Left lung (tissue), 10 donors: ENCODE results near the gene UVRAG. TPM values are rescaled to one million over a fixed set of nuclear protein-coding genes. Genes with fewer than 3 reads are reported as not detected.

Experiments used
- ATAC-seq: fragments of 200-7000 bp; cut with Tn5 transposase; one replicate; pipeline ENCODE4 v1.9.1; 2020; ENCODE audit warnings: moderate library complexity
- DNase-seq, 4 donors: peaks; one replicate each; pipeline ENCODE4 v3.0.0-alpha.2; 2013 to 2020
- H3K27ac ChIP-seq, 2 donors: fragments of 200-600 bp; sonication (generic) in 1 of 2; one replicate each; pipeline versions ENCODE4 v1.5.0 to v1.8.0; 2020 to 2021
- H3K27me3 ChIP-seq, 2 donors: fragments of 200-600 bp; sonication (generic) in 1 of 2; one replicate each; pipeline versions ENCODE4 v1.5.0 to v1.8.0; 2020 to 2021
- H3K36me3 ChIP-seq, 2 donors: fragments of 200-600 bp; sonication (generic) in 1 of 2; one replicate each; pipeline versions ENCODE4 v1.5.0 to v1.8.0; 2020 to 2021
- H3K4me1 ChIP-seq, 2 donors: fragments of 200-600 bp; one replicate each; pipeline ENCODE4 v1.8.0; 2021
- H3K4me3 ChIP-seq, 2 donors: fragments of 200-600 bp; sonication (generic) in 1 of 2; one replicate each; pipeline versions ENCODE4 v1.5.0 to v1.8.0; 2020 to 2021; ENCODE audit warnings: mild to moderate bottlenecking in 1 of 2
- H3K9me3 ChIP-seq, 2 donors: fragments of 200-600 bp; sonication (generic) in 1 of 2; one replicate each; pipeline versions ENCODE4 v1.5.0 to v1.8.0; 2020 to 2021
- intact Hi-C, 2 donors: fragments of 100-400 bp; cut with DNase I; formaldehyde crosslinking; loops; one replicate each; pipeline versions ENCODE4 v1.11.2 to v1.14.2; 2022
- polyA plus RNA-seq, 6 donors: library from polyadenylated mRNA; unstranded; fragments of 120-200 nt; gene quantifications; one replicate each; pipeline ENCODE4 v1.2.1, GENCODE V29; 2013; ENCODE audit not compliant: insufficient read length in 6 of 6
- total RNA-seq, 2 donors: library from RNA; stranded (reverse); fragmentation: NEBNext Ultra II Directional; extraction: Animal tissue kit (Norgen Biotek cat#: 25700); gene quantifications; one replicate each; pipeline ENCODE4 v1.2.1, GENCODE V29; 2021
- TF ChIP-seq, protein P1 (sequence below), 2 donors: fragments of 200-600 bp; sonication (generic) in 1 of 2; IDR thresholded peaks; one replicate each; pipeline versions ENCODE4 v1.5.0 to v1.8.0; 2021; ENCODE audit warnings: antibody characterized with exemption in 2 of 2
- donor health status: DM: no; HTN: yes; CAD: no.
- donor health status: DM: no; HTN: no; CAD: no.

UVRAG gene
- total and polyA plus RNA-seq, 8 donors: 19.3 to 36.0 (median 22.3) TPM

DNA sequence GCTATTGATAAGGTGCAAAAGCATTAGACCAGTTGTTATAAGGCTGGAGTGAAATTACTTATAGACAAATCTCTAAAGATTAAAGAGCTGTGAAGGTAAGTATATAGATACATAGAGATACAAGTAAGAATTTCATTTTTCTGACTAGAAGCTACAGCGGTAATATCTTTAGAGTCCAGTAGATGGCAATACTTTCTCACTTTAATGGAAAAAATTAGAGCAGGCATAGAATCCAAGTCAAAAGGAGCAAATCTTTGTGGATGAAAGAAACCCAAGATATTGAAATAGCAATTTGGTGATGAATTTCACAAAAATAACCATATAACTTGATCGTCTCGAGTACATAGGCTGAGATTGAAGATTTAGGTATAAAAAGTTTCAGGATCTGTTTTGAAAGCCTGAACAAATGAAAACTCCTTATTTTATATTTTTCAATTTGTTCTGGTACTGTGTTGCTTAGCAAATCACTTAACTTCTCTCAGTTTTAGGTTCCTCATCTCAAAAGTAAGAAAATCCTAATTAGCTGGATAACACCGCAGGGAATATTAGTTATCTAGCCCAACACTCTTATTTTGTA is 81.9 kb downstream of the UVRAG start:
- peaks cover 0 to 27% of the 10 kb centered on the region in 2 donors for H3K4me1 ChIP-seq
- no peak overlapping the region for H3K27ac ChIP-seq
- no peaks in the 10 kb centered on the region for H3K36me3 ChIP-seq
- intact Hi-C loops: loop anchor here in 1 of 2 donors (5.0 kb wide), 1 partner anchor 255 kb away; no protein-coding TSS in a partner anchor
- DNase-seq (peak in 2 of 4 donors; percentile 39 to 59), ATAC-seq (peak; percentile 72)
- no peaks in the 10 kb centered on the region for H3K9me3 ChIP-seq
- TF ChIP-seq, protein P1, sequence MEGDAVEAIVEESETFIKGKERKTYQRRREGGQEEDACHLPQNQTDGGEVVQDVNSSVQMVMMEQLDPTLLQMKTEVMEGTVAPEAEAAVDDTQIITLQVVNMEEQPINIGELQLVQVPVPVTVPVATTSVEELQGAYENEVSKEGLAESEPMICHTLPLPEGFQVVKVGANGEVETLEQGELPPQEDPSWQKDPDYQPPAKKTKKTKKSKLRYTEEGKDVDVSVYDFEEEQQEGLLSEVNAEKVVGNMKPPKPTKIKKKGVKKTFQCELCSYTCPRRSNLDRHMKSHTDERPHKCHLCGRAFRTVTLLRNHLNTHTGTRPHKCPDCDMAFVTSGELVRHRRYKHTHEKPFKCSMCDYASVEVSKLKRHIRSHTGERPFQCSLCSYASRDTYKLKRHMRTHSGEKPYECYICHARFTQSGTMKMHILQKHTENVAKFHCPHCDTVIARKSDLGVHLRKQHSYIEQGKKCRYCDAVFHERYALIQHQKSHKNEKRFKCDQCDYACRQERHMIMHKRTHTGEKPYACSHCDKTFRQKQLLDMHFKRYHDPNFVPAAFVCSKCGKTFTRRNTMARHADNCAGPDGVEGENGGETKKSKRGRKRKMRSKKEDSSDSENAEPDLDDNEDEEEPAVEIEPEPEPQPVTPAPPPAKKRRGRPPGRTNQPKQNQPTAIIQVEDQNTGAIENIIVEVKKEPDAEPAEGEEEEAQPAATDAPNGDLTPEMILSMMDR (IDR thresholded peaks at IDR 0.05): peak; percentile 49 to 65
- H3K4me3 ChIP-seq: no peak overlapping the region
- H3K27me3 ChIP-seq: no peaks in the 10 kb centered on the region

DNA sequence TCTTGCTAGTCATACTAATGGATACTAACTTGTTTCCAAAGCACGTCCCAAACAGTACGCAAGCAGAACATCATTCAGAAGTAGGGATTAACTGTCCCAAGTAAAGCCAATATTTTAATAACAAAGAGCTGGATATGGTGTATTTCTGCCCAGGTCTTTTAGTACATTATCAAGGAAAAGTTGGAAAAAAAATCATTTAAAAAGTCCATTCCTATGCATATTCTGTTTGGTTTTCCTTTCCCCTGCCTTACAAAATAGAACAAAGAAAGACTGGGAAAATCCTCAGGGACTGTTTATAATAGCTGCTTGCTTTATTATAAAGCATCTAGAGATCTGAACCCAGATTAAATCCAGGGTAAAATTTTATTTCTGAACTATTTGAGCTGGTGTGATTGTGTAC is 83.9 kb downstream of the UVRAG start:
- intact Hi-C loops: loop anchor here in 1 of 2 donors (5.0 kb wide), 1 partner anchor 253 kb away; no protein-coding TSS in a partner anchor
- TF ChIP-seq, protein P1 (IDR thresholded peaks at IDR 0.05): no peak
- no peak overlapping the region for H3K27ac ChIP-seq

DNA sequence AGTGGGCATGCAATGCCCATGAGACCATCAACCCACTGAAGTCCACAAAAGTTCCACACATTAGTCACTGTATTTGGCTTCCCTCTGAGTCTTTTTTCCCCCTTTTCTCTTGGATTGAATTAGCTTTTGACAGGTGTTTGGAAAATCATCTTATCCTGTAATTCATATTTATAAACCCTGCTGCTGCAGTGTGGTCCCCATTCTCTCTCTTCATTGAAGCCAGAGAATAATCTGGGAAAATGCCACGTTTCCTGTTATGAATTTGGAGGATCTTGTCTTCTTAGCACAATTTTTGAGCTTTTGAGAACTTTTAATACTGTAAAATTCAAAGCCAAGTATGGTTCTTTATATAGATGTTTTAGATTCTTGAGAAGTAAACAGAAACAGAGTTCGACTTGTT is 84.8 kb downstream of the UVRAG start:
- Histone ChIP-seq H3K9me3 (no peaks in the 10 kb centered on the region), H3K4me3 (no peak overlapping the region), H3K4me1 (peaks cover 0 to 3% of the 10 kb centered on the region in 2 donors), H3K36me3 (no peaks in the 10 kb centered on the region), H3K27me3 (no peaks in the 10 kb centered on the region), H3K27ac (no peak overlapping the region)
- intact Hi-C loops: loop anchor here in 1 of 2 donors (5.0 to 10.0 kb wide), 2 partner anchors 252 to 415 kb away; no protein-coding TSS in a partner anchor
- TF ChIP-seq, protein P1 (IDR thresholded peaks at IDR 0.05): no peak
- DNase-seq (peak in 1 of 4 donors; percentile 6), ATAC-seq (no peak)

More for the DNA sequence above, 83.9 kb downstream of the UVRAG start:
- no peak overlapping the region for H3K4me3 ChIP-seq
- no peaks in the 10 kb centered on the region for H3K9me3 ChIP-seq
- H3K36me3 ChIP-seq: no peaks in the 10 kb centered on the region
- H3K27me3 ChIP-seq: no peaks in the 10 kb centered on the region
- H3K4me1 ChIP-seq: peaks cover 0 to 7% of the 10 kb centered on the region in 2 donors
- no peak for ATAC-seq
- DNase-seq: no peak

DNA sequence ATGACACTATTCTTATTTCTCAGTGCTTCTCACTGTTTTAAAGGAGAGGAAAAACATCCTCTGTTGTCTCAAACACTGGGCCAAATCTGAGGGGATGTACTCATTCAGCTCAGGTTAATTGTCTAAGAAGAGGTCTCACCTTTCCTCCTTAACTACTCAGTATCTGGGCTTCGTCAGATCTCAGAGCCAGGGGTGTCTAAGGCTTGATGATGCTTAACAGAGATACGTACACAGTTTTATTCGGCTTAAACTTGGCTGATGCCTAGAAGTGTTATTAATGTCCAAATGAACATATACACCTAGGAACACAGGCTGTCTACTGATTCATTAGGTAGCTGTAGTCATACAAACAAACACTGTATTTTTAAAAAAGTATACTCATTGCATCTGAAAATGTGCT is 85.8 kb downstream of the UVRAG start:
- no peak overlapping the region for H3K27ac ChIP-seq
- peaks cover 0 to under 1% of the 10 kb centered on the region in 2 donors for H3K4me1 ChIP-seq
- no peaks in the 10 kb centered on the region for H3K27me3 ChIP-seq
- no peaks in the 10 kb centered on the region for H3K36me3 ChIP-seq
- TF ChIP-seq, protein P1 (IDR thresholded peaks at IDR 0.05): no peak
- ATAC-seq (no peak), DNase-seq (no peak)
- intact Hi-C loops: loop anchor here in 1 of 2 donors (10.0 kb wide), 1 partner anchor 414 kb away; no protein-coding TSS in a partner anchor
- no peak overlapping the region for H3K4me3 ChIP-seq
- no peaks in the 10 kb centered on the region for H3K9me3 ChIP-seq

DNA sequence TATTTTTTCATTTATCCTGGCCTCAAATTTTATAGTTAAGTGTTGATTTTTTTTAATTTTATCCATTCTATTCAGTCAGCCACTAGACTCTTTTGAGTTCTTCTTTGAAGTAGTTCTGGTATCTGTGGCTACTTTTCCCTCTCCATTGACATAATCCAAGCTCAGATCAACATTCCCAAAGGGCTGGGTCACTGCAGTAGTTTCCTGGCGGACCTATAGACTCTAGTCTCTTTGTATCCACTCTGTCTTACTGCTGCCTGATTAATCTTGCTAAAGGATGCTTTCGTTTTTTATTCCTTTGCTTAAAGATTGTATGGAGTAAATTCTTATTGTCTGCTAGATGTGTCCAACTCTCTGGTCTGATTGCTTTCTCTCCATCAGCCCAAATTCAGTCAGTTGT is 87.6 kb downstream of the UVRAG start:
- no peak for DNase-seq
- intact Hi-C loops: loop anchor here in 1 of 2 donors (10.0 kb wide), 1 partner anchor 412 kb away; no protein-coding TSS in a partner anchor

More for the DNA sequence above, 87.6 kb downstream of the UVRAG start:
- H3K27ac ChIP-seq: no peak overlapping the region
- H3K36me3 ChIP-seq: no peaks in the 10 kb centered on the region
- H3K27me3 ChIP-seq: no peaks in the 10 kb centered on the region
- TF ChIP-seq, protein P1 (IDR thresholded peaks at IDR 0.05): no peak
- H3K4me3 ChIP-seq: no peak overlapping the region
- no peak for ATAC-seq
- no peaks in the 10 kb centered on the region for H3K9me3 ChIP-seq
- peaks cover 0 to 6% of the 10 kb centered on the region in 2 donors for H3K4me1 ChIP-seq
